Body of pancreas (tissue), 4 donors: ENCODE measurements around the gene TGFBRAP1. TPM values are rescaled to one million over a fixed set of nuclear protein-coding genes. Genes with fewer than 3 reads are reported as not detected.

Experiments
- ATAC-seq: fragments of 150-250 bp; one replicate; pipeline ENCODE4 v1.9.1; 2016
- DNase-seq, 4 donors: peaks; one replicate each; pipeline ENCODE4 v3.0.0-alpha.2; 2019
- H3K27ac ChIP-seq, 4 donors: fragments of 200-600 bp; sonication (generic); 1 replicate in 3 of 4; 2 replicates in 1 of 4; pipeline versions ENCODE4 v1.5.1 to v1.6.1; 2016 to 2019; ENCODE audit warnings: mild to moderate bottlenecking in 1 of 4, mixed read lengths in 1 of 4, moderate library complexity in 1 of 4
- H3K27me3 ChIP-seq, 2 donors: fragments of 200-600 bp; sonication (generic); one replicate each; pipeline ENCODE4 v1.6.0; 2016; ENCODE audit warnings: mild to moderate bottlenecking in 1 of 2
- H3K36me3 ChIP-seq, 2 donors: fragments of 200-600 bp; sonication (generic); replicated peaks in 1 of 2; 2 replicates each; pipeline ENCODE4 v1.5.1; 2016; ENCODE audit warnings: low read depth in 2 of 2; ENCODE audit not compliant: insufficient read depth in 1 of 2
- H3K4me1 ChIP-seq: fragments of 200-600 bp; sonication (generic); one replicate; pipeline ENCODE4 v1.6.0; 2016
- H3K4me3 ChIP-seq, 2 donors: fragments of 200-600 bp; sonication (generic); 1 replicate in 1 of 2; 2 replicates in 1 of 2; pipeline ENCODE4 v1.5.1; 2016 to 2019
- H3K9me3 ChIP-seq, 3 donors: fragments of 200-600 bp; sonication (generic); 1 replicate in 2 of 3; 2 replicates in 1 of 3; pipeline ENCODE4 v1.5.1; 2016
- CTCF ChIP-seq, 7 experiments: fragments of 450-650 bp in 4 of 7; fragments of 200-600 bp in 3 of 7; sonication (generic) in 3 of 7; IDR thresholded peaks; one replicate each; pipeline ENCODE4 v1.5.1; 2016 to 2019; ENCODE audit warnings: antibody characterized with exemption in 7 of 7
- POLR2A ChIP-seq, 3 donors: fragments of 450-650 bp; IDR thresholded peaks; one replicate each; pipeline ENCODE4 v1.6.1; 2016; ENCODE audit warnings: antibody characterized with exemption in 3 of 3, mild to moderate bottlenecking in 2 of 3
- WGBS, 2 donors: methylation state at CpG; one replicate each; pipeline ENCODE4 v1.1.5; 2017; 5-methylcytosine and 5-hydroxymethylcytosine counted together
- intact Hi-C: fragments of 100-400 bp; cut with DNase I; formaldehyde crosslinking; loops from one replicate; pipeline ENCODE4 v1.15.1; 2023
- total RNA-seq, 2 donors: library from RNA; depleted of rRNA; stranded (reverse); fragments of >200 nt; gene quantifications; one replicate each; pipeline ENCODE4 v1.1.0, GENCODE V29; 2016

Gene TGFBRAP1
- total RNA-seq, 2 donors from 2014 or later = 11.2 to 12.9 TPM

DNA sequence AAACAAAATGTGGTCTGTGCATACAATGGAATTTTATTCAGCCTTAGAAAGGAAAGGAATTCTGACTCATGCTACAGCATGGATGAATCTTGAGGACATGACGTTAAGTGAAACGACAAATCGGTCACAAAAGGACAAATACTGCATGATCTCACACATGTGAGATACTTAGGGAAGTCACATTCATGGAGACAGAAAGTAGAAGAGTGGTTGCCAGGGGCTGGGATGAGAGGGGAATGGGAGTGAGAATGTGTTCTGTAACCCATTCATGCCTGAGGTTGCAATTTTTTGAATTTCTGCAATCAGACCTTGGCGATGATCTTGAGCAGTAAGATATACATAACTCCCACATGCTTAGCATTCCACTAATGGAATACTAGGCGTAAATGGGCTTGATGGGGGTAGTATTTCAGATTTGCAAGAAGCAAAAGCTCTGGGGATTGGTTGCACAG, 47.3 kb upstream of the TGFBRAP1 start:
- H3K4me1 ChIP-seq = no peaks in the 10 kb centered on the region
- WGBS, 2 donors = 79 to 82% methylated on average over 5 of the region's 5 CpGs
- intact Hi-C loops = no loop called here
- no peaks in the 10 kb centered on the region for H3K36me3 ChIP-seq
- no peaks in the 10 kb centered on the region for H3K9me3 ChIP-seq
- no peaks in the 10 kb centered on the region for H3K27me3 ChIP-seq
- ATAC-seq (no peak), DNase-seq (no peak)
- H3K4me3 ChIP-seq = no peak overlapping the region
- H3K27ac ChIP-seq = no peak overlapping the region
- TF ChIP-seq CTCF (IDR thresholded peaks at IDR 0.05) (no peak), POLR2A (IDR thresholded peaks at IDR 0.05) (no peak)

DNA sequence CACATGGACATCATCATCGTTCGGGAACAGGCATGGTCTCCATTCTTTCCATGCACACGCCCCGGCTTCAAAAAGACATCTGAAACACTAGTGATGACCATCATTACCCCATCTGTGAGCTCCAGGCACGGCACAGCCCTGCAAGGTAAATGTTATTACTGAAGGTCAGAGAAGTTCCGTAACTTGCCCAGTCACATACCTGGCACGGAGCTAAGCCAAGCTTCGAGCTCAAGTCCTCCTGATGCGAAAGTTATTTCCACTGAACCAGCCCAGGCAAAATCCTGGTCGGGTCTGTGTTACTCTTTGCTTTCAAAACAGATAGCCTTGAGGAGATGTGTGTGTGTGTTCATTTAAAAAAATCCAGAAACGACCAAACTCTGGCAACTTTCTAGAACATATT, 46.5 kb upstream of the TGFBRAP1 start:
- H3K27me3 ChIP-seq = no peaks in the 10 kb centered on the region
- peak overlapping the region in 1 of 4 donors; percentile 37 for H3K27ac ChIP-seq
- H3K4me1 ChIP-seq = no peaks in the 10 kb centered on the region
- intact Hi-C loops = no loop called here
- no peak for TF ChIP-seq POLR2A (IDR thresholded peaks at IDR 0.05)
- no peak for TF ChIP-seq CTCF (IDR thresholded peaks at IDR 0.05)
- H3K4me3 ChIP-seq = no peak overlapping the region
- H3K9me3 ChIP-seq = no peaks in the 10 kb centered on the region
- 59 to 63% methylated on average over 11 of the region's 11 CpGs for WGBS, 2 donors
- no peak for ATAC-seq
- DNase-seq = no peak
- no peaks in the 10 kb centered on the region for H3K36me3 ChIP-seq

DNA sequence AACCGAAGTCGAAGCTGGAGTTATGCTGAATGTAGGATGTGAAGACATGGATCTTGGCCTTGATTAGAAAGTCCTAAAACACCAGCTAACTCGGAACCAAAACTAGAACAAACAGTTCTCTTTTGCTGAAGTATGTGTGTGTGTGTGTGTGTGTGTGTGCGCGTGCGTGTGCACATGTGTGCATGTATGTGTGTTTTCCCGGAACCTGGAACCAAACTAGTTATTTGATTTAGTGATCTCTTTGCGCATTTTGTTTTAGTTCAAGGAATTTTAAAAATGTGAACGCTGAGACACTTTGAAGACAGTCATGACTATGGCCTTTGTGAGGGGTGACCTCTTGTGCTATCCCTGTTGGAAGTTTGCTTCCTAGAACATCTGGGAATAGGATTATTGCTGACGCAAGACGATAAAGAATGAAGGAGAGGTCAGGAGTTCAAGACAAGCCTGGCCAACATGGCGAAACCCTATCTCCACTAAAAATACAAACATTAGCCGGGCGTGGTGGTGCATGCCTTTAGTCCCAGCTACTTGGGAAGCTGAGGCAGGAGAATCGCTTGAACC, 45.5 kb upstream of the TGFBRAP1 start:
- no peaks in the 10 kb centered on the region for H3K36me3 ChIP-seq
- H3K27ac ChIP-seq = peak overlapping the region in 3 of 4 donors; percentile 30 to 61 (median 39)
- TF ChIP-seq CTCF (IDR thresholded peaks at IDR 0.05) (no peak), POLR2A (IDR thresholded peaks at IDR 0.05) (no peak)
- DNase-seq = peak in 1 of 4 donors; percentile 12
- peak; percentile 55 for ATAC-seq
- no peaks in the 10 kb centered on the region for H3K27me3 ChIP-seq
- intact Hi-C loops = no loop called here
- H3K4me3 ChIP-seq = no peak overlapping the region
- H3K9me3 ChIP-seq = no peaks in the 10 kb centered on the region
- H3K4me1 ChIP-seq = peaks cover under 1% of the 10 kb centered on the region
- 66 to 72% methylated on average over 15 of the region's 15 CpGs for WGBS, 2 donors

GRCh38 chr2:105373895-105374401, 44.4 kb upstream of the TGFBRAP1 start:
- no peak for ATAC-seq
- Histone ChIP-seq H3K36me3 (no peaks in the 10 kb centered on the region), H3K27me3 (no peaks in the 10 kb centered on the region), H3K27ac (peak overlapping the region in 1 of 4 donors; percentile 61), H3K9me3 (no peaks in the 10 kb centered on the region), H3K4me3 (no peak overlapping the region), H3K4me1 (peaks cover 6% of the 10 kb centered on the region)
- whole genome bisulfite sequencing, 2 donors = 79 to 80% methylated on average over 9 of the region's 9 CpGs
- intact Hi-C loops = loop anchor here (5.0 kb wide), 1 partner anchor 153 kb away; no protein-coding TSS in a partner anchor
- no peak for DNase-seq
- TF ChIP-seq POLR2A (IDR thresholded peaks at IDR 0.05) = no peak
- no peak for TF ChIP-seq CTCF (IDR thresholded peaks at IDR 0.05)

DNA sequence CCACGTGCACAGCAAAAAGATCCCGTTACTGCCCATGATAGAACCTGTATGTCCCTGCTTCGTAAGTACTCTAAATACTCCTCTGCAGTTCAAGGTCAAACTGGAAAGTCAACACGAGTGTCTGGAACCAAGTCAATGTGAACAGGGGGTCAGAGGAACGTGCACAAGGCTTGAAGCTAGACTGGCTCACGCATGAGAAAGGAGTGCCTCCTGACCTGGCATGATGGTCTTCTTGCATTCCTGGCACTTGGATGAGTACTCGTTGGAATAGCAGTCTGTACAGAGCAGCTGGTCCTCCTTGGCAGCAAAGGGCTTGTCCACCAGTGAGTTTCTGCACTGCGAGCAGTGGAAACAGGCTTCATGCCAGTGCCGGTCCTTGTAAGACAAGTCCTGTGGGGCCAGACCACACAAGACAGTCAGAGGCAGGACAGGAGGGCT, 43.8 kb upstream of the TGFBRAP1 start:
- DNase-seq (peak in 3 of 4 donors; percentile 12 to 24 (median 23)), ATAC-seq (peak; percentile 10)
- TF ChIP-seq CTCF (IDR thresholded peaks at IDR 0.05) (no peak), POLR2A (IDR thresholded peaks at IDR 0.05) (no peak)
- Histone ChIP-seq H3K4me3 (no peak overlapping the region), H3K27me3 (no peaks in the 10 kb centered on the region), H3K36me3 (no peaks in the 10 kb centered on the region), H3K27ac (peak overlapping the region in 1 of 4 donors; percentile 12), H3K4me1 (peaks cover 6% of the 10 kb centered on the region), H3K9me3 (no peaks in the 10 kb centered on the region)
- WGBS, 2 donors = 34 to 40% methylated on average over 5 to 9 of the region's 9 CpGs
- intact Hi-C loops = loop anchor here (5.0 kb wide), 1 partner anchor 154 kb away; no protein-coding TSS in a partner anchor
